H1 (cell line): ENCODE results near the gene KCNH8.

ENCODE experiments used
- BRCA1 ChIP-seq: IDR thresholded peaks from 2 replicates; pipeline ENCODE4 v1.6.1; 2012; ENCODE audit warnings: low read depth, low read length, improper control_type of control experiment
- CHD2 ChIP-seq: IDR thresholded peaks from 2 replicates; pipeline ENCODE4 v1.6.1; 2012; ENCODE audit warnings: low read length, improper control_type of control experiment
- CREB1 ChIP-seq: IDR thresholded peaks from 2 replicates; pipeline ENCODE4 v1.6.1; 2012; ENCODE audit warnings: inconsistent platforms
- EZH2 ChIP-seq: fragments of 200-600 bp; sonication (generic); IDR thresholded peaks from 2 replicates; pipeline ENCODE4 v1.7.1; 2012; ENCODE audit warnings: low read depth, mild to moderate bottlenecking, moderate library complexity, low read length, inconsistent platforms; ENCODE audit not compliant: severe bottlenecking
- GTF2F1 ChIP-seq: IDR thresholded peaks from 2 replicates; pipeline ENCODE4 v1.6.1; 2012; ENCODE audit warnings: low read depth, low read length, improper control_type of control experiment, borderline replicate concordance
- MAX ChIP-seq: IDR thresholded peaks from 2 replicates; pipeline ENCODE4 v1.6.1; 2012; ENCODE audit warnings: inconsistent platforms
- POLR2AphosphoS5 ChIP-seq: IDR thresholded peaks from 2 replicates; pipeline ENCODE4 v1.6.1; 2011; ENCODE audit warnings: low read depth, low read length
- SIRT6 ChIP-seq: IDR thresholded peaks from one replicate; pipeline ENCODE4 v1.7.1; 2012; ENCODE audit warnings: low read length, inconsistent platforms
- TAF1 ChIP-seq: IDR thresholded peaks from 2 replicates; pipeline ENCODE4 v1.6.1; 2011; ENCODE audit warnings: mild to moderate bottlenecking, low read depth, low read length
- YY1 ChIP-seq: IDR thresholded peaks from 2 replicates; pipeline ENCODE4 v1.6.1; 2011; ENCODE audit warnings: low read depth, mild to moderate bottlenecking, low read length
- ZNF274 ChIP-seq: IDR thresholded peaks from 2 replicates; pipeline ENCODE4 v1.7.0; 2012; ENCODE audit warnings: low read length, borderline replicate concordance; ENCODE audit errors: extremely low read depth
- TF ChIP-seq, protein P1 (sequence below), 3 experiments: IDR thresholded peaks; 1 replicate in 2 of 3; 2 replicates in 1 of 3; pipeline versions ENCODE4 v1.5.1 to v1.6.1; 2011; ENCODE audit warnings: low read length in 3 of 3, mild to moderate bottlenecking in 3 of 3, inconsistent platforms in 2 of 3, low read depth in 1 of 3, moderate library complexity in 1 of 3; ENCODE audit not compliant: insufficient read depth in 1 of 3; ENCODE audit errors: control extremely low read depth in 1 of 3

DNA sequence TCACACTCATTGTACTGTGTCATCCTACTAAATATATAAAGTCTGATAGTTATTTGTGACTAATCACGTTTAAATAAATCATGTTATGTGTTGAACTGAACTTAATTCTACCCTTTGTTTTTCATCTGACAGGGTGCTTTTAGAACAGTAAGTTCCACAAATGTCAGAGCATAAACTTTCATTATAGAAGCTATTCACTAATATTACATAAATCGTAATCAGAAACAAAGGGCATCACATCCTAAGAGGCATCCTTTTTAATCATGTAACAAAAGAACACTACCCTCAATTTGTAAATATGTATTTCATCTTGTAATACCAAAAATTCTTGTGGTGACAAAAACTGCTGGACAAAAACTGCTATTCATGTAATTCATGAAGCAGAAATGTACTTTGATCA, 50.8 kb downstream of the KCNH8 start:
- no peak for TF ChIP-seq ZNF274
- no peak for TF ChIP-seq SIRT6
- no peak for TF ChIP-seq CREB1
- TF ChIP-seq TAF1: no peak
- no peak for TF ChIP-seq YY1
- TF ChIP-seq CHD2: no peak
- no peak for TF ChIP-seq POLR2AphosphoS5
- TF ChIP-seq BRCA1: no peak
- TF ChIP-seq, protein P1, sequence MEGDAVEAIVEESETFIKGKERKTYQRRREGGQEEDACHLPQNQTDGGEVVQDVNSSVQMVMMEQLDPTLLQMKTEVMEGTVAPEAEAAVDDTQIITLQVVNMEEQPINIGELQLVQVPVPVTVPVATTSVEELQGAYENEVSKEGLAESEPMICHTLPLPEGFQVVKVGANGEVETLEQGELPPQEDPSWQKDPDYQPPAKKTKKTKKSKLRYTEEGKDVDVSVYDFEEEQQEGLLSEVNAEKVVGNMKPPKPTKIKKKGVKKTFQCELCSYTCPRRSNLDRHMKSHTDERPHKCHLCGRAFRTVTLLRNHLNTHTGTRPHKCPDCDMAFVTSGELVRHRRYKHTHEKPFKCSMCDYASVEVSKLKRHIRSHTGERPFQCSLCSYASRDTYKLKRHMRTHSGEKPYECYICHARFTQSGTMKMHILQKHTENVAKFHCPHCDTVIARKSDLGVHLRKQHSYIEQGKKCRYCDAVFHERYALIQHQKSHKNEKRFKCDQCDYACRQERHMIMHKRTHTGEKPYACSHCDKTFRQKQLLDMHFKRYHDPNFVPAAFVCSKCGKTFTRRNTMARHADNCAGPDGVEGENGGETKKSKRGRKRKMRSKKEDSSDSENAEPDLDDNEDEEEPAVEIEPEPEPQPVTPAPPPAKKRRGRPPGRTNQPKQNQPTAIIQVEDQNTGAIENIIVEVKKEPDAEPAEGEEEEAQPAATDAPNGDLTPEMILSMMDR (IDR thresholded peaks at IDR 0.05; ENCODE audit: control extremely low read depth in 1 of 3, insufficient read depth in 1 of 3, low read depth in 1 of 3, low read length in 3 of 3): no peak
- no peak for TF ChIP-seq GTF2F1
- TF ChIP-seq MAX: no peak
- TF ChIP-seq EZH2: no peak
